T-helper 1 cell treated with Interleukin-12 subunit alpha and Interleukin-12 subunit beta and Interleukin-4 antibody, amounts not matched to agents 30 ng/mL and 1 ng/mL, for 36 hours (primary cell): ENCODE measurements around the gene TLE3. TPM values are rescaled to one million over a fixed set of nuclear protein-coding genes. Genes with fewer than 3 reads are reported as not detected.
"Not testable (repeated sequence)": the region's sequence is repeated elsewhere in the genome, so short reads cannot be mapped to it uniquely, and the experiment has no call there.

Source experiments
- intact Hi-C: fragments of 100-400 bp; cut with micrococcal nuclease; formaldehyde crosslinking; loops from one replicate; pipeline ENCODE4 v1.15.1; 2024
- total RNA-seq: library from RNA; stranded (reverse); gene quantifications from 2 replicates; pipeline ENCODE4 v1.2.3, GENCODE V29; 2022

Gene TLE3
- total RNA-seq, 1 donor from 2014 or later, result 98.2 TPM

- intact Hi-C loops, result no loop called here
Measured at GRCh38 chr15:70127288-70127746, 29.6 kb upstream of the TLE3 start.

GRCh38 chr15:70126362-70126761, 28.6 kb upstream of the TLE3 start:
- intact Hi-C loops, result no loop called here

GRCh38 chr15:70125605-70126004, 27.9 kb upstream of the TLE3 start:
- intact Hi-C loops, result no loop called here

- intact Hi-C loops, result no loop called here
Measured at GRCh38 chr15:70121624-70122302, 24.0 kb upstream of the TLE3 start.

- intact Hi-C loops, result no loop called here
Measured at GRCh38 chr15:70120958-70121623, 23.4 kb upstream of the TLE3 start.

- intact Hi-C loops, result no loop called here
Measured at GRCh38 chr15:70119911-70120508, 22.3 kb upstream of the TLE3 start.

GRCh38 chr15:70118599-70118998, 20.9 kb upstream of the TLE3 start:
- intact Hi-C loops, result no loop called here

- intact Hi-C loops, result no loop called here
Measured at GRCh38 chr15:70116317-70116716, 18.6 kb upstream of the TLE3 start.

- intact Hi-C loops, result no loop called here
Measured at GRCh38 chr15:70114221-70114620, 16.5 kb upstream of the TLE3 start.

- intact Hi-C loops, result no loop called here
Measured at GRCh38 chr15:70113304-70113700, 15.6 kb upstream of the TLE3 start.

GRCh38 chr15:70112572-70113303, 15.0 kb upstream of the TLE3 start:
- intact Hi-C loops, result not testable (repeated sequence)

- intact Hi-C loops, result no loop called here
Measured at GRCh38 chr15:70112074-70112395, 14.3 kb upstream of the TLE3 start.

GRCh38 chr15:70111203-70112073, 13.7 kb upstream of the TLE3 start:
- intact Hi-C loops, result no loop called here

- intact Hi-C loops, result no loop called here
Measured at GRCh38 chr15:70109978-70110377, 12.3 kb upstream of the TLE3 start.

GRCh38 chr15:70109531-70109930, 11.8 kb upstream of the TLE3 start:
- intact Hi-C loops, result no loop called here

- intact Hi-C loops, result no loop called here
Measured at GRCh38 chr15:70103880-70104626, 6.3 kb upstream of the TLE3 start.

GRCh38 chr15:70102827-70103226, 5.1 kb upstream of the TLE3 start:
- intact Hi-C loops, result no loop called here

GRCh38 chr15:70101459-70102113, 3.9 kb upstream of the TLE3 start:
- intact Hi-C loops, result loop anchor here (2.0 kb wide), 2 partner anchors 157 to 411 kb away; no protein-coding TSS in a partner anchor

GRCh38 chr15:70100474-70101341, 3.0 kb upstream of the TLE3 start:
- intact Hi-C loops, result loop anchor here (1.0 to 2.0 kb wide), 3 partner anchors 42 to 412 kb away; no protein-coding TSS in a partner anchor
